ENCODE results near the gene SYTL2.

The SYTL2 gene

DNA sequence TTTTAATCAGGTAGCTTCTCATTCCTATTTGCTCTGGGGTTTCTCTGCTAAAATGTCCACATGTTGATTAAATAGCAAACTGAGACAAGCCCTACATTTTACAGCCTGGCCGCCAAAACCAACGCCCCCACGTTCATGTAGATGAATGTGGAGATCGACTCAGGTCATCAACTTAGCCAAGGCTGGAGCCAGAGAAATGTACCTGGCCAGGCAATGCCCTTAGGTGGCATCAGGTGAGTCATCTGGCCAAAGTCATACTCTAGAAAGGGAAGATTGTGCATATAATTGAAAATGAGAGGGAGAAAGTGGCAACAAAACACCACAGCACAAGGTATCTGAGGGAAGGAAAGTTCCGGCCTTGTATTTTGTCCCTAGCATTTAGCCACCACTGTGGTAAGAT lies 87.9 kb downstream of the SYTL2 start:
- DNase-seq = no peak

DNA sequence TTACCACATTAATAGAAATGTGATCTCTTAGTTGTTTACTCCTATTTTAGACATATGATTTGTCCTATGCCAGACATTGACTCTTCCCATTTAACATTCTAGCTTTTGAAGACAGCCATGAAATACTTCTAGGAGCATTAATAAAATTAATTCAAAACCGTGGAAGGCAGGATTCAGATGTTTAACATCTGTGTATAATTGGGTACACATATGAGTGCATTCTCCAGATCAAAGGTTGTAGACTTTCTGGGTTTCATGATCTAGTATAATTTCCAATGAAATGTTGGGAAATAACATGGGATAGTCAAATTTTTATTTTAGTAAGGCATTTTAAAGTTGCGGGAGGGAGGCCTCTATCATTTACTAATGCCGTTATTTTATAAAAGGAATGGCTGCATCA lies 89.8 kb downstream of the SYTL2 start:
- no peak for DNase-seq

DNA sequence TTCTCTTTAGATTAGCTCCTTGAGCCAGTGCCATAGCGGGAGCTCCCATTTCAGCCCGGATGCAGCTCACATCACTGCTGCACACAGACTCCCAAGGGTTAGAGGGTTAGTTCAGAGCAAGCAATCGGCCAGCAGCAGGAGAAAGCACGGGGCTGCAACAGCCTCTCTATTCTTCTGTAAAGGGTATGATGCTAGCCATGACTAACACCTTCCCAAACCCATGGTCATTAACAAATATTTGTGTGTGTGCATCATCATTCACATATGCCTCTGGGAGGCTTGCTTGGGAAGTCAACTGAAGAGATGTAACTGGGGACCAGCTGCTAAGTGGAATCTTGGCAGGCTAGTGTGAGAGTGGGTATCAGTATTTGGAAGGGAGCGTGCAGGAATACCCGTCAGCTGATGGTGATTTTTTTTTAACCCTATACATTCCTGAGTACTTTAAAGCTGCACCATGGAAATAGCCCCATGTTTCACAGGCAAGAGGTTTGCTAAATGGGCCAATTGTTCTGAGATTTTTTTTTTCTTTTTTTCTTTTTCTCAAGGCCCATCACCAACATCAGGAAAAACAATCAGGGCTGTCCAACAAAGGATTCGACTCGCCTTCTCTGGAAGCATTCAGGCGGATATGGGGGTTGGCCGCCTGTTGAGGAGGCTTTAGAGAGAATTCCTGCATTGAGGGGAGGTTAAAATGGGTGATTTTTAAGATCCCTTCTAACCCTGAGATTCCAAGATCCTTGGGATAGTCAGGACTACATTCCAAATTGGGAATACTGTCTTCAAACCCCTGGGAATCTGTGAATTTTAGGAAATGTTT lies 91.7 kb downstream of the SYTL2 start:
- DNase-seq = peak in 1 of 2 experiments; percentile 64

DNA sequence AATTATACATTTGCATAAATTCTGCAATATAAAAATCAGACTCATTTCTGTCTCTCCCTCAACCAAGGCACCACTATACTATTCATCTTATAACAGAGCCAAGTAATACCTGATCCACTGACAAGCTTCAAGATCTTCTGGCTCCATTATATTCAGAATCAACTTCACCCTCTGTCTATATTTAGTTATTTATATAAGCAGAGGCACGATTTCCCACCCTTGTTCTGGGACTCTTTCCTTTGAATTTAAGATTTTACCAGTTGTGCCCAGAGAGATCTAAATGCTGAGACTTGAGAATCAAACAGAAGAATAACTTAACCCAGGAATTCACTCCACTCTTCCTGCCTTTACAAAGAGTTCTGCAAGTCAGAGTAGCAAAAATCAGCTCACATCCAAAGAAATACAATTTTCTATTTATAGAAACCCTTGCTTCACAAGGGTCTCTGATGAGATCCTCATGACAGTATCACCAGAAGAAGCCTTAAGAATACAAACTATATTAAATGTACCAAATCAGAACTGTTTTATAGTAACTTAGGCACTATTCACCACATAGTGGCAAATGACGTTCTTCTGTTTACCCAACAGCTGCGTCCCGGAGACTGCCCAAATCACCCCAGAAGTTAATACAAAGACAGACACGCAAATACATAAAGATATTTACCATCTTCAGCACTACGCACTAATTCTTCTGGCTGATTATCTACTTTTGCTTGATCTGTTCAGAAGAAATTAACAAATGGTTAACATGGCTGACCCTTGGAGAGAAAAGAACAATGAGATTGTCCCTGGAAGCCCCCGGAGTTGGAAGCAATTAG lies 92.6 kb downstream of the SYTL2 start:
- DNase-seq = no peak

DNA sequence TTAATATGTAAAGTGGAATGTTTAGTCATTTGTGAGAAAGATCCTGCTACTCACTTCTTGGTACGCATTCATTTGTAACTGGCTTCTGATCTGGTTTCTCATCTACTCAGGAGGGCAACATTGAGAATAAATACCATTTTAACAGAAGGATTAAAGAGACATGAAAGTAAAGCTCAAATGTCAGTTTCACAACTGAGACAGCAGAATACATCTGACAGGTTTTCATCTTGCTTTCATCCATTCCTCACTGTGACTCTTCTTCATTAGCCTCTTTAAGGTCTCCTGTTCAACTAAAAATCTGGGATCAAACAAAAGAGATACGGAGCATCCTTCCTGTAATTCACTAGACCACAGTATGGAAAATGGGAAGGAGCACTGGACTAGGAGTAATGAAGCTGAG lies 93.5 kb downstream of the SYTL2 start:
- DNase-seq = no peak

DNA sequence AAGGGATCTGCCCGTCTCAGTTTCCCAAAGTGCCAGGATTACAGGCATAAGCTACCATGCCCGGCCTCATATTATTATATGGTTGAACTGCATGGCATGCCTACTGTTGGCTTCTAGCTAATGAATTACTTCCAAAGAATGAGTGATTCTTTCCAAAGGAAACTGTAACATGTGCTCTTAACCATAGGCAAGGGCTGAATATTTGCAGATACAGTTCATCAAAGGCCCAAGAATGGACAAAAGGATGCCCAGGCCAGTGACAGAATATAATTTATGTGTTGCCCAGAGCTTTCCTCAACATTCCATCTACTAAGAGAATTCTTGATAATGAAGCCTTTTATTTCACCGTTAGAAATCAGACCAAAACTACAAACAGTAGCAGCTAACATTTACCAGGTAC lies 98.0 kb downstream of the SYTL2 start:
- DNase-seq = no peak

DNA sequence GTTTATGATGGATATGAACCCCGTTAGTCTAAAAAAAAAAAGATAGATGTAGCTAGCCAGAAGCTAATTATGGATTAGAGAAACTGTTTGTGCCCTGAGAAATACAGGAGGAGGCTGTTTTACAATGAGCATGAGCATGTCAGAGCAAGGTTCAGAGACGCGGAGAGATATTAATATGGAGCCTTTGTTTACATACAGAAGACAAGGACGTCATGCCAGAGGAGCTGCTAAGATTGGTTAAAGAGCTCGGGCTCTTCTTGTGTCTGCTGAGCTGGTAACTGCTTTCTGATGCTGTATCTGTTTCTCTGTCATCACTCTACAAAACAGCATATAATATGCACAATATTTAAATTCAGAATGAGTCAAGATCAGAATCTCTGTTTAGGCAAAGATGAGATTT lies 100.0 kb downstream of the SYTL2 start:
- no peak for DNase-seq

DNA sequence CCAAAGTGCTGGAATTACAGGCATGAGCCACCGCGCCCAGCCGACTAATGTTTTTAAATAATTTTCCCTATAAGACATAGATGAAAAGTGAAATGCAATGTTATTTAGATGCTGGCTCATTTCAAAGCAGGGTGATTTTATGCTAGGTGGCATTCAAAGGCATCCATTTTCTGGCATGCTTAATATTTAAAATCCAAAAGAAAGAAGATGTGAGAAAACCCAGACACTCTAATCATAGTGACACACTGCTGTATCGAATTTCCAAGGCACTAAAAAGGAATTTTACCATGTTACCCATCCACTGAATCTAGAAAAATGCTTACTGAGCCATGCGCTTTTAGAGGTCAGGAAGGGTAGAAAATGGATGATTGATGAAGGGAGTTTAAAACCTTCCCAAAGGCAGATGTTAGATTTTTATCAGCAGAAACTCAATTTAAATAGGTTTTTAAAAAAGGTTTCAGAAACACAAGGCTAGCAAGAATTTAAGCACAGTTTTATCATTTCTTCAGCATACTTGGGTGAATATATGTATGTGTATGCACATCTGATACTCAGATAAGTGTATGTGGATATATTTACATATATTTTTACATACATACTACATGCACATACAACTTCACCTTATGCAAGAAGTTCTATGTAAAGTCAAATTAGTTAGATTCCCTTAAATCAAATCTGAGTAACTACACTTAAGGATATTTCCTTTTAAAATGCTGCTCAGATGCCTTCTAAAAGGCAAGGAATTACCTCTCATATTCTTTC lies 100.8 kb downstream of the SYTL2 start:
- DNase-seq = no peak

DNA sequence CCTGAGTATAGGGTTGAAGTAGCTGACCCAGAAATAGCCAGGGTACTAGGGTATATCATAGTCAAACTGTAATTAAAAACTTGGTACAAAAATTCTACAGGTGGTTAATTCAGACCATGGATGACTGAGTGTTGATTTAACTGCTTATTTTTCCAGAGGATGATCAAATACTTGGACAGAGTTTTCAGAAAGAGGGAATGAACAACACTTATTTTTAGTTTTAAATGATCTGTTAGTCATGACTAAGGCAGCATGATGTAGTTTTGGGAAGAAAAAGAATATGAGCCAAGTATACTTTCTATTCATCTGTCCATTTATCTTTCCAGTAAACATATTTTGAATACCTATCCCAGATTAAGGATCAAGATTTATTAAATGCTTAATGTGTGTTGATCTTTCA lies 105.1 kb downstream of the SYTL2 start:
- no peak for DNase-seq

DNA sequence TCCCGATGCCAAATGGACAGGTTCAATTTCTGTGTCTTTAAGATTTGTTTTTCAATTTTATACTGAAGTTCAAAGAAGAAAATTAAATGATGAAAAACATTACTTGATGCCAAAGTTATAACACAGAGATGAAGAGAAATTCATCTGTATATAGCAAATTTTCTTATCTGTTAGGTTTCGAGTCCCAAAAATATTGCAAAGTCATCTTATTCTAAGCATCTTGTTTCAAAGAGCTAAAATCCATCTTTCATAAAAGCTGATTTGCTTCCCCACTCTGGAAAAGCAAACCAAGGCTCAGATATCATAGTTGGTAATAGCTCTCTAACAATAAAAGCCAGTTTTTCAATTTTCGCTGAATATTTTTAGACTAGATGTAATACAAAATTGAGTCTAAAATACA lies 106.0 kb downstream of the SYTL2 start:
- DNase-seq = no peak

DNA sequence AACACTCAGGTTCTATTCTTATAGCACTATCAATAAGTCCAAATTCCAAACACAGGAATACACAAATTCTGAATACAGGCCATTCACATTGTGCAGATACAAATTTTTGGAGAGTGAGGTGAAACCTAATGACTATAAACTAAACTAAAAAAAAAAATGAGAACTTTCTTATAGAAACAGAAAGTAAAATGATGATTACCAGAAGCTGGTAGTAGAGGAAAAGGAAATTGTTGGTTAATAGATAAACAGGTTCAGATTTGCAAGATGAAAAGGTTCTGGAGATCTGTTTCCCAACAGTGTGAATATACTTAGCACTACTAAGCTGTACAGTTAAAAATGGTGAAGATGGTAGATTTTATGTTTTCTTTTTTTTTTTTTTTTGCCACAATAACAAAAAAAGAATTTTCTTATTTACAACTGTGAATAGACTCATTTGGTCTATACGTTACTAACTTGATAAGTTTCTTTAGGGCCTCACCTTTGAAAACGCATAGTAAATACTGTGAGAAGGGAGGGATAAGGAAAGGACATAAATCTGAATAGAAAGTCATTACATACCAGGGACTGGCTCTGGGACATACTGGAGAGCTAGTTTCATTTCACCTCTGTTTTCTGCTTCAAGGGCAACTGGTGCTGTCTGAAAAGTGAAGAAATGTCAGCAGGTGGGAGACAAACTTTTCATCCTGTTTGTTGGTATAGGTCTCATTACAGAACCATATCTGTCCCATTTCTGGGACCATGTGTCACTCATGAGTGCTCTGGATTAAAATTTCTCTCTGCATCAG lies 110.8 kb downstream of the SYTL2 start:
- DNase-seq = no peak

DNA sequence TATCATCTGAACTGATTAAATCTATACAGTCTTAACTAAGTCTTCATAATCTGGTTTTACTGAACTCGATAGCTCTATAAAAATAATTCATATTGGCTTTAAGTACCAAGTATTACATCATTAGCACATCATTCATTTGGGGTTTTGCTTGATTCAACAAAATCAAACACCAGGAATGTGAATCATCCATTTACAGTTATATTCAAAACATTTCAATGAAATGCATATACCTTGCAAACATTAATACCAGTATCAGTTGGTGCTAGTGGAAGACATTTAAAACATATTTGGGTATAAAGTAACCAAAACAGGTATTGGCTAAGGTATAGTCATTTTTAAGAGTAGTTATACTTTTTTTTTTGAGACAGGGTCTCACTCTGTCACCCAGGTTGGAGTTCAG lies 112.7 kb downstream of the SYTL2 start:
- no peak for DNase-seq

DNA sequence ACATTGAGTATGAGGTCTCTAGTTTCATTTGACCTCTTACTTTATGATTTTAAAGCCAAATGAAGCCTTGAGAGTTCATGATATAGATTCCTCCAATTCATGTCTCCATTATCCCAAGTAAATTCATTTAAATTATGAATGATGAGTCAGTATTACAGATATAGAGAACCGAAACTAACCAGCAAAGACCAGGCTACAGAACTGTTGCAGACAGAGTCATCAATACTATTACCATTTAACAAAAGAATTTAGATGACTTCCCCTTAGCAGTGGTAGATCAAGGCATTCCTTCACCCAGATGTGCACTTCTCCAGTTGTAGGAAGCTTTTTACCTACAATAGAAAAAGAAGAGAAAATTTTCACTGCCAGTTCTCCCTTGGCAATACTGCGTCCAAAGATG lies 113.2 kb downstream of the SYTL2 start:
- no peak for DNase-seq

DNA sequence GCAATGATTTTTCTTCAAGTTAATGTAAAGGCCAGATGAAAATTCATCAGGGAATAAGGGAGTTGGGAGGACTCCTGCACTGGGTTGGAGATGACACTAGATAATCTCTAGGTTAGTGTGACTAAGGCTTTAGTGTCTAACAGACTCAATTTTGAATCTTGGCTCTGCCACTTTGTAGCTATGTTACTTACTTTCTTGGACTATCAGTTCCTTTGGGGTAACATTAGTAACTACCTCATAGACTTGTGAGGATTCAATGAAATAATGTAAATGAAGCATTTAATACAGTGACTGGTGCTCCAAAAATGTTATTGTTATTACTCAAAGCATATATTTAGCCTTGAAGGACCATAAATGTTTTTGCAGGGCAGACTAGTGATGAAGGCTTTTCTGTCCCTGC lies 115.4 kb downstream of the SYTL2 start:
- no peak for DNase-seq

DNA sequence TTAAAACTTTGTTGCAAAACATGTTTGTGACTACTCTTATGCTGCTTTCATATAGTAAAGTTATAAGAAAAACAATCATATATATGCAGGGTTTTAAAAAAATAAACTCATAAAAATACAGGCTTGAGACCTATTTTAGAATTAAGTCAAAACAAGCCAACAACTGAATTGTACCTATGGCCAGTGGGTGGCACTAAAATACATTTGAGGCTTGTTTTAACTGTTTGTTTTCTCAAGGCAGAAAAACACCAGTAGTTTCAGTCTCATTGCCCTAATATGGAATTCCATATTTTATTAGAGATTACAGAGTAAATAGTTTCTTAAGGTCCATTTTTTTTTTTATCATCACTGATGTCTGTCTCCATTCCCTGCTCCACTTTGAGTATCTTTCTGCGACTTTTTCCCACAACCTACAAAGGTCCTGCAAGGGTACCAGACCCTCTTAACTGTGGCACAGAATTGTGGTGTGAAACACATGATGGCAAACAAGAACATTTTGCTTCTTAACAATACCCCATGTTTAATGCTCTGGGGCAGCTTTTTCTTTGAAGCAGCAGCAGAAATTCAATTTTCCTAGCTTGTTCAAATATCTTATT lies 116.5 kb downstream of the SYTL2 start:
- peak in 1 of 2 experiments; percentile 29 for DNase-seq

DNA sequence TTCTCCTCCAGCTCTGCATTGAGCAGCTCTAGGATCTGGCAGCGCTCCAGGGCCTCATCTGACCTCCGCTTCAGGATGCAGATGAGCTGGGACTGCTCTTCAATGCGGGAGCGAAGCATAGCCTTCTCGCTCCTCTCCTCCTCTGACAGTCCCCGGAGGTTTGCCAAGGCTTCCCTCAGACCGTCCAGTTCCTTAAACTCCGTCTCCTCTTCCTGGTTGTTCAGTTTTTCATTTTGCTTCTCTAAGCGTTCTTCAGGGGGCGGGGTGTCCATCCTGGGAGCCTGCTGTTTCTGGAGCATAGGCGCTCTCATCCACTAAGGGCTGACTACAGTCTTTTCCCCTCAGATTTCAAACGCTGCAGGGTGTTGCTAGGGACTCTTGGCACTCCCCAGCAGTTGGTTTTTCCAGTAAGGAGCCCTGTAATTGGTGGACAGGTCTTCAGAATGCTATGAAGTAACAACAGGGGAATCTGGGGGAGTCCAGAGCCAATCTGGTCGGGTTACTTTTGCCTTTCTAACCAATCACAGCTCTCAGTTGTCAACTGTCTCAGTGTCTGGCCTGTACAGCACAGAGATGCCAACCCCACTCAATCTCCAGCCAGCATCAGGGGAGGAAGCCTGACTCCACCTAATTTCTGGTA lies 125.0 kb downstream of the SYTL2 start, which contains the start of gene CCDC89:
Gene CCDC89, minus strand, starts transcription at position 376 of the 640 bp plus-strand sequence. Its CDS starts 65 bp downstream, at position 311.
- DNase-seq = peak; percentile 46 to 84

DNA sequence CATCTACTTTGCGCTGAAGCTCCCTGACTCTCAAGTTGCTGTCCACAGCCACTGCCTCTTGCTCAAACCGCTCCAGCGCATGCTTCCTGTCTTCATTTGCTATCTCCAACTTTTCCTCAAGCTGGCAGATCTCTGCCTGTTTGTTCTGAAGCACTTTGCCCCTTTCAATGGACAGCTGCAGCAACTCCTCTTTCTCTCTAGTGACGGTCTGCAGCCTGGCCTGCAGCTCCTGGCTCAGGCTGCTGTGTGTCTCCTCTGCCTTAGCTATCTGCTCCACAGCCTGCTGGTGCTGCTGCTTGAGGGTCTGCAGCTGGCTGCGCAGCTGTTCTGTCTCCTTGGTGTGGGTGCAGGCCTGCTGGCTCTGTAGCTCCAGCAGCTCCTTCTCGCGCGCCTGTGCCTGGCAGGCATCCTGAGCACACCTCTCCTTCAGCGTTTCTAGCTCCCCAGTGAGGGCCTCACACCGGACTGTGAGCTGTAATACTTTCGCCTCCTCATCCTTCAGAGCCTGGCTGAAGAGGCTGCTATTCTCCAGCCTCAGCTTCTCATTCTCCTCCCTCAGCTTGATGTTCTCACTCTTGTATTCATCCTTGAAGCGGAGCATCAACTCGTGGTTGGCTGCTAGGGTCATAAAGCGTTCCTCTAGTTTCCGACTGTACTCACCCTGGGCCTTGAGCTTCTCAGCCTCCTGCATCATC lies 125.7 kb downstream of the SYTL2 start:
- no peak for DNase-seq

DNA sequence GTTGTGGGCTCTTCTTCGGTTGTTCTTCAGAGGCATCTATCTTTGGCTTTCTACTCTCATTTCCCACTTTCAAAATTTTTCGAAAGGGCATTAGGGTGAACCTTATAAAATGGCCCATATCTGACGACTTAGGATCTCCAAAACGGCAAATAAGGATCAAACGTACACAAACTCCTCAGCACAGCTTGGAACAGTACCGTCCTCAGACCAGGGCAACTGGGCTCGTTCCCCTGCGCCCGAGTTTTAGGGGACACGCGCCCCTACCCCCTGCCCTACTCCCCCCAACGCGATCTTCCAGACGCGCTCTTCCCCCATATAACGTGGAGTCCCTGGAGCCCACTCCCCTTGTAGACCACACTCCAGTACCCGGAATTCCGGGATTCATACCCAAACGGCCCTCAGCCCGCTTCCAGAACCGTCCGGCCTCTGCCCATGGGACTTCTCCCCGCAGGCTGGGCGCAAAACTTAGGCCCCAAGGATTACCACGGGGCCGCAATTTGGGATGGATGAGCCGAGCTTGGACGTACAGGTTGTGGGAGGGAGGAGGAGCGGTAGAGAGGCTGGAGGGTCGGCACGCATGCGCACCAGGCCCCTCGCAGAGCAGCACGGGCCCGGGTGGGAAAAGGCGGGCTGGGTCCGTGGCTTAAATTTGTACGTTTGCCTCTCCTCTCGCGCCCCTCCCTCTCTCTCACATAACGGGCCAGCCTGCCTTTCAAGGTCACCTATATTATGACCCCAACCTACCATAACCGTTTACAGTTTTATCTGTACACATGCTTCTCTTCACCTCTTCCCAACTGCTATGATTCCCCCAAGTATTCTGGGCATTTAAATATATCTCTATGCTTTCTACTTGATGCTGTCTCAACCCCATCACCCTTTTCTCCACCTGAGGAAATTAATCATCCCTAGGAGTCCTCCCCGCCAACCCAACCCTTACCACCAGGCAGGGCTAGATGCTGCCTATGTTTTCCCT lies 128.3 kb downstream of the SYTL2 start:
- DNase-seq = peak; percentile 57 to 72

DNA sequence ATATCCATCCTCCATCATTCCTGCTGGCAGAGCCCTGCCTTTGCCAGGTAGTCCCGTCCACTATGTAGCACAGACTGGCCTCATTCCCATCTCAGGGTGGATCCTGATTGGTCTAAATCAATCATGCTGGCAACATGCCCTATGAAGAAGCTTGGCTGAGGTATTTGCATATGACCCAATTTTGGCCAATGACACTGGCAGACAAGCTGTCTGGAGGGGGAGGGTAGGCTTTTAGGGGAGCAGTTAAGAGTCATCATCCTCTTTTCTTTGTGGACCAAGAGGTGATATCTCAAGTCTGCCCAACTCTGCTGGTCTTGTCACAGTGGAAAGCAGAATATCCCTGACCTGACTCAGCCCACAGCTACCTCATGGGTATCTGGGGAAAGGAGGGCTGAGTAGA lies 130.0 kb downstream of the SYTL2 start:
- DNase-seq = peak in 1 of 2 experiments; percentile 21

DNA sequence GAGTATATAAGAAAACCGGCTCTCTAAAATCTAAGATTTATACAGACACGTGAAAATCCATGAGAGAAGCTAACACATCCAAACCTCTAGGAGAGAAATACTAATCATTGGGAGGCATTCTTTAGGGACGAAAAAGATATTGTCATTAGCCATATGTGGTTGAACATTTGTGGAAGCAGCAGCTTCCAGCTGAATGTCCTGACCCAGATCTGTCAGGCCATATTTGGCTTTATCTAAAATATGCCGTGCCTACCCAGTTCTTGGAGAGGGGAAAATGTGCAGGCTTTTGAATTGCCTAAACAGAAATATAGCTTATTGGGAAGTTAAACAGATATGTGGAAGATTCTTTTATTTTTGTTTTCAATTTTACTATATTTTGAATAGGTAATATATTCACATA lies 131.4 kb downstream of the SYTL2 start:
- no peak for DNase-seq
